ENCODE data around the gene ARHGAP18.
"Not testable (repeated sequence)": the region's sequence is repeated elsewhere in the genome, so short reads cannot be mapped to it uniquely, and the experiment has no call there.

ARHGAP18 gene

GRCh38 chr6:129578315-129578714 is 131.7 kb downstream of the ARHGAP18 start:
- H3K27ac ChIP-seq = no peak overlapping the region
- H3K4me3 ChIP-seq (ENCODE audit: low read depth, low read length) = no peak overlapping the region
- no peak for DNase-seq
- no peaks in the 10 kb centered on the region for H3K27me3 ChIP-seq (replicated peaks)
- in situ Hi-C loops (cut with HindIII; ENCODE audit: low pct_ligation_motif_present, low sequenced_read_pairs) = no loop called here
- H3K36me3 ChIP-seq (replicated peaks) = peaks cover 8% of the 10 kb centered on the region
- no peak for TF ChIP-seq CTCF (IDR thresholded peaks at IDR 0.05; ENCODE audit: low read depth, low read length, missing control alignments)

- no peak overlapping the region for H3K4me3 ChIP-seq (ENCODE audit: low read depth, low read length)
- no peak overlapping the region for H3K27ac ChIP-seq
- H3K36me3 ChIP-seq (replicated peaks) = peaks cover 8% of the 10 kb centered on the region
- no peak for DNase-seq
- TF ChIP-seq CTCF (IDR thresholded peaks at IDR 0.05; ENCODE audit: low read depth, low read length, missing control alignments) = no peak
- in situ Hi-C loops (cut with HindIII; ENCODE audit: low pct_ligation_motif_present, low sequenced_read_pairs) = no loop called here
- no peaks in the 10 kb centered on the region for H3K27me3 ChIP-seq (replicated peaks)
Measured at GRCh38 chr6:129577691-129578090, 132.3 kb downstream of the ARHGAP18 start.

- TF ChIP-seq CTCF (IDR thresholded peaks at IDR 0.05; ENCODE audit: low read depth, low read length, missing control alignments) = no peak
- DNase-seq = no peak
- in situ Hi-C loops (cut with HindIII; ENCODE audit: low pct_ligation_motif_present, low sequenced_read_pairs) = no loop called here
- H3K4me3 ChIP-seq (ENCODE audit: low read depth, low read length) = no peak overlapping the region
- H3K27me3 ChIP-seq (replicated peaks) = no peaks in the 10 kb centered on the region
- H3K36me3 ChIP-seq (replicated peaks) = peaks cover 2% of the 10 kb centered on the region
- H3K27ac ChIP-seq = no peak overlapping the region
Measured at GRCh38 chr6:129576456-129576855, 133.5 kb downstream of the ARHGAP18 start.

- H3K36me3 ChIP-seq (replicated peaks) = peaks cover 2% of the 10 kb centered on the region
- no peaks in the 10 kb centered on the region for H3K27me3 ChIP-seq (replicated peaks)
- H3K4me3 ChIP-seq (ENCODE audit: low read depth, low read length) = no peak overlapping the region
- H3K27ac ChIP-seq = peak overlapping the region; percentile 69
- peak; percentile 65 for TF ChIP-seq CTCF (IDR thresholded peaks at IDR 0.05; ENCODE audit: low read depth, low read length, missing control alignments)
- in situ Hi-C loops (cut with HindIII; ENCODE audit: low pct_ligation_motif_present, low sequenced_read_pairs) = no loop called here
- peak; percentile 65 for DNase-seq
Measured at GRCh38 chr6:129575378-129576118, 134.4 kb downstream of the ARHGAP18 start.

- DNase-seq; H3K27me3 ChIP-seq (replicated peaks); H3K27ac ChIP-seq; H3K4me3 ChIP-seq (ENCODE audit: low read depth, low read length); in situ Hi-C loops (cut with HindIII; ENCODE audit: low pct_ligation_motif_present, low sequenced_read_pairs); H3K36me3 ChIP-seq (replicated peaks): not testable (repeated sequence)
Measured at GRCh38 chr6:129574605-129575004, 135.4 kb downstream of the ARHGAP18 start.

- in situ Hi-C loops (cut with HindIII; ENCODE audit: low pct_ligation_motif_present, low sequenced_read_pairs); H3K27me3 ChIP-seq (replicated peaks); H3K27ac ChIP-seq; DNase-seq; H3K4me3 ChIP-seq (ENCODE audit: low read depth, low read length); H3K36me3 ChIP-seq (replicated peaks): not testable (repeated sequence)
Measured at GRCh38 chr6:129570929-129571328, 139.0 kb downstream of the ARHGAP18 start.

GRCh38 chr6:129568015-129568414 is 142.0 kb downstream of the ARHGAP18 start:
- no peak for TF ChIP-seq CTCF (IDR thresholded peaks at IDR 0.05; ENCODE audit: low read depth, low read length, missing control alignments)
- DNase-seq = no peak
- Histone ChIP-seq H3K36me3 (replicated peaks) (no peaks in the 10 kb centered on the region), H3K4me3 (ENCODE audit: low read depth, low read length) (no peak overlapping the region), H3K27ac (no peak overlapping the region), H3K27me3 (replicated peaks) (no peaks in the 10 kb centered on the region)
- in situ Hi-C loops (cut with HindIII; ENCODE audit: low pct_ligation_motif_present, low sequenced_read_pairs) = no loop called here
